HL-60 (cell line): ENCODE measurements around the gene ADAM19.

Experiments
- CTCF ChIP-seq: IDR thresholded peaks from one replicate; pipeline ENCODE4 v1.5.1; 2011; ENCODE audit warnings: low read length, control low read depth, inconsistent platforms; ENCODE audit not compliant: insufficient read depth
- GABPA ChIP-seq: IDR thresholded peaks from 2 replicates; pipeline ENCODE4 v1.6.1; 2012; ENCODE audit warnings: low read depth
- POLR2AphosphoS5 ChIP-seq: IDR thresholded peaks from 2 replicates; pipeline ENCODE4 v1.6.1; 2012; ENCODE audit warnings: low read depth
- REST ChIP-seq: IDR thresholded peaks from 2 replicates; pipeline ENCODE4 v1.6.1; 2012; ENCODE audit warnings: low read depth; ENCODE audit not compliant: insufficient replicate concordance
- SPI1 ChIP-seq: IDR thresholded peaks from 2 replicates; pipeline ENCODE4 v1.6.1; 2012; ENCODE audit warnings: low read depth, mild to moderate bottlenecking, borderline replicate concordance

- TF ChIP-seq CTCF (no peak), REST (no peak), POLR2AphosphoS5 (no peak), GABPA (no peak), SPI1 (no peak)
Observed at GRCh38 chr5:157449011-157449723, 126.4 kb downstream of the ADAM19 start.
